ENCODE data around the gene SLC38A8. TPM values are rescaled to one million over a fixed set of nuclear protein-coding genes. Genes with fewer than 3 reads are reported as not detected.
A peak's percentile ranks its signal among the peaks of the same experiment; 100 is the strongest.

Gene SLC38A8
- total RNA-seq, 4 donors from 2014 or later: not detected

- Histone ChIP-seq H3K36me3 (peaks cover 0 to 20% (median 0%) of the 10 kb centered on the region in 3 donors), H3K4me1 (peaks cover 0 to 7% (median 0%) of the 10 kb centered on the region in 4 donors), H3K27me3 (peaks cover 0 to 19% of the 10 kb centered on the region in 2 donors), H3K4me3 (no peak overlapping the region), H3K9me3 (no peaks in the 10 kb centered on the region), H3K27ac (no peak overlapping the region)
- no peak for TF ChIP-seq POLR2A (IDR thresholded peaks at IDR 0.05)
- TF ChIP-seq CTCF (IDR thresholded peaks at IDR 0.05): no peak
- no peak for TF ChIP-seq EP300 (IDR thresholded peaks at IDR 0.05)
- no peak for DNase-seq (ENCODE audit: low spot score in 2 of 2)
- WGBS, 2 donors: 40 to 41% methylated on average over 15 to 18 of the region's 18 CpGs
These were observed 1.0 kb upstream of the SLC38A8 start for GRCh38 chr16:84043486-84044117.

GRCh38 chr16:84042879-84043485 is 387 bp upstream of the SLC38A8 start:
- no peak for DNase-seq (ENCODE audit: low spot score in 2 of 2)
- peaks cover 0 to 7% (median 0%) of the 10 kb centered on the region in 4 donors for H3K4me1 ChIP-seq
- peaks cover 0 to 19% of the 10 kb centered on the region in 2 donors for H3K27me3 ChIP-seq
- H3K4me3 ChIP-seq: no peak overlapping the region
- 70 to 74% methylated on average over 22 of the region's 22 CpGs for WGBS, 2 donors
- H3K9me3 ChIP-seq: no peaks in the 10 kb centered on the region
- no peak for TF ChIP-seq CTCF (IDR thresholded peaks at IDR 0.05)
- H3K36me3 ChIP-seq: peaks cover 0 to 14% (median 0%) of the 10 kb centered on the region in 3 donors
- H3K27ac ChIP-seq: no peak overlapping the region

- 85 to 91% methylated on average over 16 to 17 of the region's 17 CpGs for WGBS, 2 donors
- Histone ChIP-seq H3K4me3 (no peak overlapping the region), H3K27me3 (peaks cover 0 to 19% of the 10 kb centered on the region in 2 donors), H3K27ac (no peak overlapping the region), H3K36me3 (peaks cover 0 to 3% (median 0%) of the 10 kb centered on the region in 3 donors), H3K9me3 (peaks cover 0 to 3% (median 0%) of the 10 kb centered on the region in 4 donors), H3K4me1 (peaks cover 0 to 7% (median 0%) of the 10 kb centered on the region in 4 donors)
- no peak for DNase-seq (ENCODE audit: low spot score in 2 of 2)
- TF ChIP-seq POLR2A (IDR thresholded peaks at IDR 0.05) (no peak), EP300 (IDR thresholded peaks at IDR 0.05) (no peak), CTCF (IDR thresholded peaks at IDR 0.05) (no peak)
These were observed 714 bp downstream of the SLC38A8 start for GRCh38 chr16:84041881-84042280.

- TF ChIP-seq POLR2A (IDR thresholded peaks at IDR 0.05): no peak
- no peak for TF ChIP-seq CTCF (IDR thresholded peaks at IDR 0.05)
- peak in 1 of 2 donors; percentile 10 for TF ChIP-seq EP300 (IDR thresholded peaks at IDR 0.05)
- Histone ChIP-seq H3K4me3 (no peak overlapping the region), H3K4me1 (peaks cover 0 to 7% (median 0%) of the 10 kb centered on the region in 4 donors), H3K36me3 (no peaks in the 10 kb centered on the region), H3K27me3 (peaks cover 0 to 19% of the 10 kb centered on the region in 2 donors), H3K27ac (no peak overlapping the region), H3K9me3 (peaks cover 0 to 10% (median 0%) of the 10 kb centered on the region in 4 donors)
- DNase-seq (ENCODE audit: low spot score in 2 of 2): peak in 1 of 2 donors; percentile 23
- 61 to 67% methylated on average over 41 to 42 of the region's 42 CpGs for WGBS, 2 donors
These were observed 1.5 kb downstream of the SLC38A8 start for GRCh38 chr16:84040823-84041820.
